RPMI7951 (cell line): ENCODE measurements around the gene TMPRSS4. TPM values are rescaled to one million over a fixed set of nuclear protein-coding genes. Genes with fewer than 3 reads are reported as not detected.

Source experiments
- DNase-seq: peaks from one replicate; pipeline ENCODE4 v3.0.0-alpha.2; 2012; ENCODE audit warnings: low read depth
- total RNA-seq: library from RNA; depleted of rRNA; stranded (reverse); fragments of >200 nt; shearing (Covaris generic); gene quantifications from 2 replicates; pipeline ENCODE4 v1.2.3, GENCODE V29; 2014

TMPRSS4 gene
- total RNA-seq, 1 experiment from 2014 or later = not detected

DNA sequence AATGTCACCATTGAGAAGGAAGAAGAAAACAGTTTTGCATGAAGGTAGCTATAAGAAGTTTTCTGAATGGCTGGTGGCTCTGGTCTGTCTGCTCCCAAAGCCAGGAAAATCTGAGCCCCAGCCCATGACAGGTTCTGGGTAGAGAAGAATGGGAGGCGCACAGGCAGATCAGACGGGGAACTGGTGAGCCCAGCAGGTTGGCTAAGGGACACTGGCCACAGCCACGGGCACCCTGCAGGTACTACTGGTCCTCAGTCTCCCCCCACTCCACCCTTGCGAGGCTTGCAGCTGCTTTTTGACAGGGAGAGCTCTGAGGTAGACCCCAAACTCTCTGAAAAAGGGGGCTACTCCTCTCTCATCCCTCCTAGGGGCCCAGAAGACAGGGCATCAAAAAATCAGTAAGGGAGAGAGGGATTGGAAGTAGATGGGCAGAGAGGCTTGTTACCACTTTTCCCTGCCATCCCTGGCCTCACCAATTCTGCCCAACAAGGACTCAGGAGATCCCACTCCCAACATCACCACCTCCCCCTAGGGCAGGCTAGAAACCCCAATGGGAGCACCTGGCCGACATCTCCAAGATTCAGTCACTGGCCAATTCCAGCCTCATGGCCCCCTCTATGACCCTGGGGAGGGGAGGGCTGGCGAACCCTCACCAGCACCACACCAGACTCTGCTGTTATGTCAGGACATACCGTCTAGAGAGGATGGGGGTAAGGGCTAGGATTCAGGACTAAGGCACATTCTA, 58.3 kb downstream of the TMPRSS4 start:
- no peak for DNase-seq

DNA sequence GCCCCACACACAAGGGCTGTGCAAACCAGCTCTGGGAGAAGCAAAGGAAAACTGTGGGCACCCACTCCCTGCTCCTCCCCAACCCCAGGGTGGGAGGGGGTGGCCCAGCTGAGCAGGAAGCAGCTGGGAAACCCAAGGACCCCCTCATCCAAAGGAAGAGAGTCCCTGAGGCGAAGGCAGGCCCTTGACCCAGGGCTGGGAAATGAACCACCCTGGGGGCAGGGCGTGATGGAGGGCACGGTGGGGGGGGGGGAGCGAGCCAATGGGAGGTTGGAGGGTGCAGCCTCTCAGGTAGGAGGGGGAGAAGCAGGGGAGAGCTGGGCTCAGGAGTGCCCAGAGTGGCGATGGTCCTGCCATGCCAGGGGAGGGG, 58.9 kb downstream of the TMPRSS4 start:
- no peak for DNase-seq

DNA sequence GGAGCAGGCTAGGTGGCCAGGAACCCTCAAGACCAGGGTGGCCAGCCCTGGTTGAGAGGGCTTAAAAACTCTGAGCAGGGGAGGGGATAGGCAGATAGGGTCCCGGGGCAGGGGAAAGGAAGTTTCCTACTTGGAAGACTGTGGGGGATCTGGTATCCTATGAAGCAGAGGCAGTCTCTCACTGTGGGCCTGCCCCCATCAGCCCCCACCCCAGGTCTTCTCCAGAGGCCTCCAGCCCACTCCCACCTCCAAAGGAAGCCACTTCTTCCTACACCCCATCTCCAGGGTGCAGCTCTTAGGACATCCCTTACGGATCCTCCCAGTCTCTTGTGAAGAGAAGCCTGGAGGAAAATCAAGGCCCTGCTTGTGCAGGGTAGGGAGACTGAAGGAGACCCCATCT, 59.5 kb downstream of the TMPRSS4 start:
- no peak for DNase-seq

DNA sequence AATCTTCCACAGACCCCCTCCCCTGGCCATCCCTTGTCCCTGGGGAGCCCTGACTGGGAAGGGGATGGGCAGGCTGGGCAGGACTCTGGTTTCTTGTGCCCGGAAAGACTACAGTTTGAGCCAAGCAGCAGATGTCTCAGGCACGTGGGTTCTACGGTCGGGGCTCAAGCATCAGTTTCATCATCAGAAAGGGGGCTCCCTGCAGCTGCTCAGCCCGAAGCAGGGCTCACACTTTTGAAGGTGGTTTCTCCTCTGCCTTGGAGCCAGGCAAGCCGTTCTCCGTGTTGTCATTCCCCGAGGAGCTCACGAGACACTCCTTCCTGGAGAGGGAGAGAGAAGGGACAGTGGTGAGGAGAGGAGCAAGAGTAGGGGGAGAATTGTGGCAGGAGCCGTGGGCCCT, 59.9 kb downstream of the TMPRSS4 start:
- DNase-seq = no peak

DNA sequence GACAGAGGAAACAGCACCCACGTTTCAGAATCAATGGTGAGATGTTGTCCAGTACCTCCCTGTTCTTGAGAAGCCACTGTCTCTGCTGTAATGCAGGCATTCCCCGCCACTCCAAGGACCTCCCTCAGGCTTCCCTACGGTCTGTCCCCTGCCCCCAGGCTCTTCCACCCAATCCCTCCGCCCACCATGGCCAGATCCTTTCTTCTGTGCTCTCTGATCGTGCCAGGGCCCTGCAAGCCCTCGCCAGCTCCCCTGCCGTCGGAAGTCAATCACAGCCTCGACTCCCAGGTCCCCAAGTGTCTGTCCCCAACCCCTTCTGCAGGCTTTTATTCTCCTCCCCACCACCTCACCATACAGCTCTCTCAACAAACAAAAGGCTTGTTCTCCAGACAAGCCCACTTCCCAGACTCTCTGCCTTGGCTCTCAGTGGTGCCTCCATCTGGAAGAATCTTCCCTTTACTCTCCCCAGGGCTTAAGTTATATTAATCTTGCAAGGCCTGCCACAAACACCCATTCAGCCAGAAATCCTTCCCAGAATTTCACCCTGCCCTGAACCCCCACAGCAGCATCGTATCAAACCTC, 62.1 kb downstream of the TMPRSS4 start:
- no peak for DNase-seq

DNA sequence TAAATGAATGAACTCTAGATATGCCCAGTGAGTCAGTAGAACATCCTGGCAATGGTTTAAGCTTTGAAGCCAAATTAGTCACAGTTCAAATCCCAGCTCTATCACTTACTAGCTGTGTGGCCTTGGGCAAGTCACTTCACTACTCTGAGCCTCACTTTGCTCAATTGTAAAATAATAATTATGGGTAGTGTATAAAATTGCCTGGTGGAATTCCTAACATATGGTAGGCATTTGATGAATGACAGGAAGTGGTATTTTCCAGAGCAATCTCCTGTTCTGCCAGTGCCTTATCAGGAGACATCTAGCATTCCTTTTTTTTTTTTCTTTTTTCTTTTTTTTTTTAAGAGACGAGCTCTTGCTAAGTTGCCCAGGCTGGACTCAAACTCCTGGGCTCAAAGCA, 62.7 kb downstream of the TMPRSS4 start:
- peak; percentile 39 for DNase-seq

DNA sequence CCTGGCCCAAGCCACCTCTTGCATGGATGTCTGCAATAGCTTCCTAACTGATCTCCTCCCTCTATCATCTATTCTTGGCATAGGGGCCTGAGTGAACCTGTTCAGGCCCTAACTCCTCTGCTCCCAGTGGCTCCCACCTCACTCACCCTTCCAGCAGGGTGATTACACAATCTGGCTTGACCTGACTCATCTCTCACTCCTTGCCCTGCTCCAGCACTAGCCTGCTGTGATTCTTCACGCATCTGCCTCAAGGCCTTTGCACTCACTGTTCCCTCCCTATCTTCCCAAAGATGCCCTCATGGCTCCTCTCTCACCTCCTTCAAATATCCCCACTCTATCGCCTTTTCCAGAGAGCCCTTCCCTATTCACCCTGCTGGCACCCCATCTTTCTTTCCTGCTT, 65.2 kb downstream of the TMPRSS4 start:
- DNase-seq = peak; percentile 25

DNA sequence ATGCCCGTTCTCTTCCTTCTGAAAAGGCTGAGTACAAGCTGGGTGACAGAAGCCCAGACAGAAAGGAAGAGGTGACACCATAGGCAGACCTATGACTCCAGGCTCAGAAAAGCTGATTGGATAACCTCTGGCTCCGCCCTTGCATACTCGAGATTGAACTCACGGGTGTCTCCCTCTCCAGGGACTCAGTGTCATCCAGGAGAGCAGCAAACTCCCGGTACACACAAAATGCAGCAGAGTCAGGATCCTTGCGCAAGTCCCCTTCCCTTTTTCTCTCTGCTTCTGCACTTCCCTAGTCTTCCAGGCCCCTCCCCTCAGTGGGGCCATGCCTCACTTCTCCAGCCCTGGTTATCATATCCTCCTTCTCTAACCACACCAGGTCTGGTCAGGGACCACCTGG, 65.9 kb downstream of the TMPRSS4 start:
- DNase-seq = no peak

DNA sequence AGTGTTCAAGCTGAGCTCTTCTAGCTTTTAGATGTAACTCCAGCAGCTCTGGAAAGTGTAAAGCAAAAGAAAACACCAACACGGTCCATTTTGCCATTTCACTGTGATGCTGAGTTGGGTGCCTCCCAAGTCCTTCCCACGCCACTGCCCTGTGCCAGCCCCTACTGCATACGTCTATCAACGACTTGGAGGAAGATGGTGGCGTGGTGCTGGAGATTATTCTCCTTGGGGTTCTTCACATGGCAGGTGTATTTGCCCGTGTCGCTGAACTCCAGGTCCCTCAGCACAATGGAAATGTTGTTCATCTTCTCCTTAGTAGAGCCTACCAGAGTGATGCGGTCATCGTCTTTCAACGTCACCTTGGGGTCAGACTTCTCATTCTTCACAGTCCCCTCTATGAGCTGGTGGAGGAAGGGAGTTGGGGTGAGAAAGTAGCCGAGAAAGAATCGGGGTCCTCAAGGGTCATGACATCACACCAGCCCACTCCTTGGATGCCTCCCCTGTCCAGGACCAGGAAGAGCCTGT, 66.8 kb downstream of the TMPRSS4 start:
- DNase-seq = no peak

DNA sequence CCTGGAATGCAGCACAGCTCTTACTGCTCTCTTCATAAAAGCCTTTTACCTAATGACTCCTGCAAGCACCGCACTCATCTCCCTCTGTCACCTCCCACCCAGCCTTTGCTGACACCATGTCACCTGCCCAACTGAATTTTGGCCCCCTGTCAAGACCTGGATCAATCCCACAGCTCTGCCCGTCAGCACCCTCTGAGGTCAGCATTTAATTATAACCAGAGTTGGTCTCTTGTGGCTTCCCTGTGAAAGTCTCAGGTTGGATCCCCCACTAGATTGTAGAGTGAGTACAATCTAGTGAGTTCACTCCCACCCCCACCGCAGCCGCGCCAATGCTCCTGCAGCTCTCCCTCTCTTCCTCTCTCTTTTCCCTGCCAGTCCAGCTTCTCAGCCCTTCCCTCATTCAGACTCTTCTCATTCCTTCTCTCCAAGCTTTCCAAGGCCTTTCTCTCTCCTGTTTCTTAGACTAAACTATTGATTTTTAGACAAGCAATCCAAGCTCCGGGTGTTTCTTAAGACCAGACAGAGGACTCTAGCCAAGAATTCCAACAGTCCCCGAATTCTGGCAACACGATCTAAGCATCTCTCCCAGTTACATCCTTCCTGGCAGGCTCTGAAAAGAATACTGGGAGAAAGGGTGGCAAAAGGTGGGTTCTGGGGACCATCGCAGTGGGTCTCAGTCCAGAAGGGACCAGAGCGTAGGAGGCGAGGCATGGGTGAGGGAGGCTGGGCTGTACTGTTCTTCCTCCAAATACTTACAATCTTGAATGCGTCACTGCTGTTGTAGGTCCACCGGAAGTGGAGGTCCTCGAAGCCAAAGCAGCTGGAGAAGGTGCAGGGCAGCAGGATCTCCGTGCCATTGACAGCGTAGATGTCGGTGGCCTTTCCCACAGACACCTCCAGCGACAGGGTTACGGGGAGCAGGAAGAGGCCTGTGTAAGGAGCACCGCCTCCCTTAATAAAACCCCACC, 67.7 kb downstream of the TMPRSS4 start:
- DNase-seq = no peak

DNA sequence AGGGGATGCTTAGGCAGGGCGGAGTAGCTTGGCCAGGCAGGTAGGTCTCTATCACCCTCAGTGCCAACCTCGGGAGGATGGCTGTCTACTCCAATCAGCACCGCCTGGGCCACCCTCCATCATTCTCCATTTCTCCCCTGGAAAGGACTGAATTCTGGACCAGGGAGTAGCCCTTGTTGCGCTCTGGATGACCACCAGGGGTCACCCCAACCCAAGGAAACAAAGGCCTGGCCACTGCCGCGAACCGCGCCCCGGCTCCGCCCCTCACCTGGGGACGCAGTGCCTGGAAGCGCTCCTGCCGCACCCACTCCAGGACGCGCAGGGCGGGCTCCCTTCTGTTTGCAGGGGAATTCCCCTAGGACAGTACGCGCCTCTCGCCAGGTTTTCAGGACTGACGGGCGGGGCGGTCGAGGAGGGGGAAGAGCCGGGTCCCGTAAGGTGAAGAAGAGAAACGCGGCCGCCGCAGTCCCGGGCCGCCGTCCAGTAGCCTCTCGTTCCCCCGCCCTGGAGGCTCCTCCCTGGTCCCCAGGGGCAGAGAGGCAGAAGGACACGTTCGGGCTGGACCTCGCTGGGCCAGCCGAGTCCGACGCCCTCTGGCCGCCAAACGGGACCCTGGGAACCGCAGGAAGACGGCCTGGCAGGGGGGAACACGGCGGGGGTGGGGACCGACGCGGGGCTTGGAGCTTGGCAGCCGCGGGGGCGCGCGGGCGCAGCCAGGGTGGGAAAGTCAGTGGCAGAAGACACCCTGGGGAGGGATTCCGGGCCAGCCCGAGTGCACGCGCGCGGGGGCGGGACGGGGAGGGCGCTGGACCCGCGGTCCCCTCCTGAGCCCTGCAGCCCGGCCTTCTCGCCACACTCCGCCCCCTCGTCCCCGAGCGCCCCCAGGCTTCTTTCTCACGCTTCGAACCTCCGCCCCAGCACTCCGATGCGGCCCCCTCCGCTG, 68.7 kb downstream of the TMPRSS4 start:
- DNase-seq = peak; percentile 52

DNA sequence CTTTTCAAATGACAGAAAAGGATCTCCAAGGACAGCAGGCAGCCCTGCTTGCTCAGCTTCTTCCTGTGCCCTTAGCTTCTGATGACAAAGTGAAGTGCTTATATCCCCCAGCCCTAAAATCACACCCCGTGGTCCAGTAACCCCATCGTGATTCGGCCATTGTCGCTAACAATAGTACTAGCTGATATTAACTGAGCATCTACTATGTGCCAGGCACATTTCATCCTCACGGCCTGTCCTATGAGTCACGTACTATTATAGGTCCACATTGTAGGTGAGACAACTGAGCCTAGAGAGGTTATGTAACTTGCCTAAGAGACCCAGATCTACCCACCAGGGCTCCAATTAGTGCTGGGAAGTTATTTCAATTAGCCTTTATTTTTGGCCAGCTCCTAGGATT, 69.7 kb downstream of the TMPRSS4 start:
- DNase-seq = no peak

DNA sequence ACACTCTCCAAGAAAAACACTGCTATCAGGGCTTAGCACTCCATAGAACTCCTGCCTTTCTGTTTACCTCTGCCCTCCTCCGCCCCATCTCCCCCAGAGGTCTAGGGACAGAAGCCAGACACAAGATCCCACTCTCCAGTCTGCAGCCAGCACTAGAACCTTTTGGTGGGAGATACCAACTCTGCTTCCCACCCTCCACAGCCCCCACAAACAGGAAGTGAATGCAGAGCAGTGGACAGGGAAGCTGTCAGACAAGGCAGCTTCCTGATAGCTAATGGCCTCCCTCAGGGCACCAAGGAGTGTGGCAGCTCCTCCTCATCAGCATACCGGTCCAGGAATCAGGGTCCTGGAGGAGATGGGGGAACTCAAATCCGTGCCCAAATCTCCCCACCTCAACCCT, 70.6 kb downstream of the TMPRSS4 start:
- DNase-seq = no peak

DNA sequence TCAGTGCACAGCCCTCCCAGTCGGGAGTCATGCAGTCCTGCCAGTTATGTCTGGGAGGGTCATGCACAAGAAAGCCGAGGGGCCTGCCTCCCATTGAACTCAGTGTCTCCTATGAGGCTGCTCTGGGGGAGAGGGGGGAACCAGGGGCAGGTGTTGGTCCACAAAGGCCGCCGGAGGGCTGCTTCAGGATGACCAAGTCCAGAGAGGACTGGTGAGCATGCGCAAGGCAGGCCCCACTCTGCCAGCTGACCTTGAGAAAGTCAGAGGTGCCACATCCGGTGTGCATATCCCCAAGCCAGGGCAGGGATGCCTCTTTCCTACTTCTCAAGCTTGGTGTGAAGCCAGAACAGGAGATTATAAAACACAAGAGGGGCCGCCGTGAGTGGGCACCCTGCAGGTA, 71.4 kb downstream of the TMPRSS4 start:
- DNase-seq = no peak

DNA sequence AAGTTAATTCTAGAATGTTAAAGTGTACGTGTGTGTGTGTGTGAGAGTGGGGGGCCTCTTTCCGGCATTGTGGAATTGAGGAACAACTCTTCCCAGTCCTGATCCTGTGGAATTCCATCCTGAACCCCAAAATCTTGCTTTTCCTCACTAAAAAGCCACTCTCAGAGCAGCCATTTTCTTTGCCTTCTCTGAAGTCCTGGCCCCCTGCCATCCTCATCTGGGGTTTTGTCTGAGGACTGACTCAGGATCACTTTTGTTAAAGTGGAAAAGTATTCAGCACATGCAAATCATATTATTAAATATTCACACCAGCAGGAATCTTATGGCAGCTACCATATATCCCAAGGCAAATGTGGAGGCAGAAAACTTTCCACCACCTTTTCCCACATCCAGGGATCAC, 72.0 kb downstream of the TMPRSS4 start:
- DNase-seq = no peak

DNA sequence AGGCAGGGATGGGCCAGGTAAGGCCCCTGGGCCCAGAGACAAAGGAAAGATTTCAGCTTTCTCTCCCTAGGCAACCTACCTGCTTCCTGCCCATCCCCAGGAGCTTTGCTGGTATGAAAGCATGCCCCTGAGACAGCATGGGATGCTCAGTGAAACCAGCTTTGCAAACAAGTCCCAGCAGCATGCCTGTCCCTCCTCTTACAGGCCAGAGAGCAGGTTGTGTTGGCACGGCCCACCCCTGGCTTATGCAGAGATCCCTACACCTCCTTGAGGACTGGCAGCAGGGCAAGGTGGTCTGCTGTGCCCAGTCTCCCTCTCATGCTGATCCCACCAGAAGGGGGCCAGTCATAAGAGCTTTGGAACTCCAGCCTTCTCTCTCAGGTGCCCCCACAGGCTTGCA, 72.6 kb downstream of the TMPRSS4 start:
- DNase-seq = no peak

DNA sequence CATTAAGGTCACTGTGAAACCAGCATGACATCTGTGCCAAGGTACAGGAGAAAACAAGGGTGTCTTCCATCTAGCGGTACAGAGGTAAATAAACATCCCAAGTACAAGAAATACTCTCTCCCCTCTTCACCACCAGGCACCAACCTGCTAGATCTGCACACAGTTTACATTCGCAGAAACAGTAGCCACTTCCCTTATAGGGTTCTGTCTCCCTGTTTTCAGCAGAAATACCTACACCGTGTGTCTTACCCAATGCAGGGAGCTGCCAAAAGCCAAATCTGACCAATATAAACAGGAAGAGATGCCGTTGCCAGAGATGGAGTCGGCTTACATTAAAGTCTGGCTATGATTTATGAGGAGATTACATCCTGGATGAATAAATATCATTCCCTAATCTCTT, 74.6 kb downstream of the TMPRSS4 start:
- no peak for DNase-seq

DNA sequence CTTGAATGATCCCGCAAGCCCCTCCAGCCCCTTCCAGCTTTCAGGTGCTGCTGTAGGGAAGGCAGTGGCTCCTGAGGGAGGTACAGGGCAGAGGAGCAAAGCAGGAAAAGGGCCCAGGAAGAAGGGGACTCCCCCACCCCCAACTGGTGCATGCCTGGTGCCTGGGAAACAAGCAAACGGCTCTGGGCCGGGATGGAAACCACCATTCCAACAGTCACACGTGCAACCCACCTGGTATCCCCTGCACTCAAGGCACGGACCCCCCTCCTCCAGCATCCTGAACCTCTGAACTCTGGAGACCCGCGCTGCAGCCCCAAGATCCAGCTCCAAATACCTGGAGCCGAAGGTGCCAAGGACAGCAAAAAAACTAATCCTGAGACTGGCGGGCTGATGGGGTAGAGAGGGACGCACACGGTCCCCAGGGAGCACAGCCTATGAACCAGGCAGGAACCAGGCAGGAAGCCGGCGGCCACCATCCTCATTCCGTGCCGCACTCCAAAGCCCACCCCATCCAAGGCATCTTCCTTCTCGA, 75.2 kb downstream of the TMPRSS4 start:
- no peak for DNase-seq

DNA sequence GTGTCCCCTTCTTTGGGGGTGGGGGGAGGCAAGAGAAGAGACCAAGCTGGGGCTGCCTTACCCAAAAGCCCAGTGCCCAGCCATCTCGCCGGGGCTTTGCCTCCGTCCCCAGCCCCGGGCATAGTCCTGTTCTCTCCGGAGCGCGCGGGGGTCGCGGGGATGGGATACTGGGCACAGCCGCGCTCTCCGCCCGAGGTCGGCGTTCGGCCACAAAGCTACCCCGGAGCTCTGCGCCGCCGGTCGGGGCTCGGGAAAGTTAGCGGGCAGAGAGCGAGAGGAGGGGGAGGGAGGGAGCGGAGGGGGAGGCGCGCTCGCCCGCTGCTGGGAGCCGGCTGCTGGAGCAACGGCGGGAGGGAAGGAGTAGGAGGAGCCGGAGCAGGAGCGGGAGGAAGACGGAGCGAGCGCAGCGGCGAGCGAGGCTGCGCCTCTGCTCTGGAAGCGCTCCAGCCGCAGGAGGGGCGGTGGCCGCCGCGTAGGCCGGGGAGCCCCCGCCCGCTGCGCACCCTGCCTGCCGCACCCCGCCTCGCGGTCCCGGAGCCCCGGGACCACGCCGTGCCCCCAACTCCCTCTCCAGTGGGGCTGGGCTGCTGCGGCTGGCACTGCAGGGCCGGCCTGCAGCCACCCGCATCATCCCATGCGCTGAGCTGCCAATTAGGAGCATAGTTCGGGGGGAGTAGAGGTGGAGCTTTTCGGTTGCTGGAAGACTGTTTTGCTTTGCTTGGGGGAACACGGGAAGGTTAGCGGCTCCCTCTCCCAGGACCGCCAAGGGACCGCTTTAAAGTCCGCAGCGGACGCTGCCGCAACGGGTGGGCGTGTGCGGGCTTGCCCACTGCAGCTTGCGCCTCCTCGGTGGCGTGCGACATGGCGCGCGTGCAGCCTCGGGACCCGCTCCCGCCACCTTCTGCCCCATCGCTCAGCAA, 75.9 kb downstream of the TMPRSS4 start, which contains the start of gene SCN4B:
Gene SCN4B (minus strand): TSS at position 272 of the 920 bp plus-strand sequence. CDS start 150 bp downstream, at position 122.
- peak; percentile 45 for DNase-seq

DNA sequence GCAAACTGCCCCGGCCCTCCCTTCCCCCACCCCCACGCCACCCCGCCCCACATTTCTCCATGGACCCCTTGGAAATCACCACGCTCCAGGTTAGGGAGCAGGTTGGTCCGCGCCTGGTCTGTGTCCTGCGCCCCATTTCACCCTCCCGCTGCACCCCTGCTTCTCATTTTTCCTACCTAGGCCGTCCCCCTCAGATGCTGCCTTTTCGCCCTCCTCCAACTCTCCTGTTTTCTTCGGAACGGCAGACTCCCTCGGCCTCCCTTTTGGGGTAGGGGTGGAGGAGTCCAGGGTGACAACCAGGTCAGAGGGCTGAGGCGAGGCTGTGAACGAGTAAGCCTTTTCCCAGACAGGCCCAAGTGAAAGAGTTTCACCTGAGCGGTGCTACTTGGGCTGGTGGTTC, 76.6 kb downstream of the TMPRSS4 start:
- DNase-seq = no peak
